Breast epithelium (tissue), 4 donors: Measurements from ENCODE around the gene CAPN2. TPM values are rescaled to one million over a fixed set of nuclear protein-coding genes. Genes with fewer than 3 reads are reported as not detected.

Experiments
- DNase-seq, 2 donors: peaks; one replicate each; pipeline ENCODE4 v3.0.0-alpha.2; 2019; ENCODE audit warnings: low spot score in 2 of 2
- H3K27ac ChIP-seq, 2 donors: fragments of 200-600 bp; sonication (generic) in 1 of 2; one replicate each; pipeline ENCODE4 v1.5.1; 2016 to 2019; ENCODE audit warnings: mild to moderate bottlenecking in 1 of 2
- H3K27me3 ChIP-seq, 2 donors: fragments of 200-600 bp; sonication (generic) in 1 of 2; one replicate each; pipeline versions ENCODE4 v1.5.1 to v1.6.0; 2017 to 2019; ENCODE audit warnings: control low read depth in 1 of 2, mild to moderate bottlenecking in 1 of 2
- H3K36me3 ChIP-seq: fragments of 200-600 bp; one replicate; pipeline ENCODE4 v1.5.1; 2019
- H3K4me1 ChIP-seq, 2 donors: fragments of 200-600 bp; sonication (generic); one replicate each; pipeline ENCODE4 v1.5.1; 2016 to 2019; ENCODE audit warnings: control low read depth in 1 of 2
- H3K4me3 ChIP-seq, 3 donors: fragments of 200-600 bp; sonication (generic); 1 replicate in 2 of 3; 2 replicates in 1 of 3; pipeline ENCODE4 v1.5.1; 2016 to 2019; ENCODE audit warnings: mild to moderate bottlenecking in 3 of 3, moderate library complexity in 2 of 3
- H3K9me3 ChIP-seq, 2 donors: fragments of 200-600 bp; sonication (generic) in 1 of 2; one replicate each; pipeline ENCODE4 v1.5.1; 2016 to 2019; ENCODE audit warnings: control low read depth in 1 of 2
- POLR2A ChIP-seq: fragments of 450-650 bp; IDR thresholded peaks from one replicate; pipeline ENCODE4 v1.6.1; 2016; ENCODE audit warnings: antibody characterized with exemption, mild to moderate bottlenecking, moderate library complexity
- POLR2AphosphoS5 ChIP-seq, 3 donors: sonication (generic); formaldehyde crosslinking; IDR thresholded peaks; one replicate each; pipeline ENCODE4 v1.6.1; 2017; ENCODE audit warnings: antibody characterized with exemption in 3 of 3
- intact Hi-C: fragments of 100-400 bp; cut with DNase I; formaldehyde crosslinking; loops from one replicate; pipeline ENCODE4 v1.15.1; 2023; ENCODE audit warnings: low total_unique reads
- total RNA-seq, 3 donors: library from RNA; depleted of rRNA; stranded (reverse); fragments of >200 nt; gene quantifications; one replicate each; pipeline ENCODE4 v1.1.0, GENCODE V29; 2016
- TF ChIP-seq, protein P1 (sequence below), 3 donors: fragments of 450-650 bp; IDR thresholded peaks; one replicate each; pipeline ENCODE4 v1.5.1; 2016 to 2017; ENCODE audit warnings: antibody characterized with exemption in 3 of 3, mild to moderate bottlenecking in 3 of 3, moderate library complexity in 3 of 3

Gene CAPN2
- total RNA-seq, 3 donors from 2014 or later: 162 to 192 (median 164) TPM

DNA sequence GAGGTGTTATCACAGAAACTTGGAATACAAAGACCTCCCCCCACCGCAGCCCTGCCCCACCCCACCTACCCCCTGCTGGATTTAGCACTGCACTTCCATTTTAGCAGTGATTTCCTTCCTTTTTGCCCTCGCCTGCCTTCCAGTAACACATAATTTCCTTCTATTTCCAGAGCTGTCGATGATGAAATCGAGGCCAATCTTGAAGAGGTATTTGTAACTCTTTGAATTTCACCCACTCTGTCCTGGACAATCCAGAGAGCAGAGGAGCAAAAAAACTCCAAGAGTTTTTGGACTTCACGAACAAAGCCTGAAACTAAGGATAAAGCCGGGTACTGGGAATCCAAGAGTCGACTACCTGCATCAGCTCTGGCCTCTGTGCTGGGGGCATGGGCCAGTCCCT lies 49.1 kb downstream of the CAPN2 start:
- intact Hi-C loops: no loop called here
- no peak for DNase-seq
- no peak overlapping the region for H3K27ac ChIP-seq
- H3K9me3 ChIP-seq: no peaks in the 10 kb centered on the region
- no peaks in the 10 kb centered on the region for H3K27me3 ChIP-seq
- H3K4me1 ChIP-seq: no peaks in the 10 kb centered on the region
- no peak for TF ChIP-seq POLR2A
- TF ChIP-seq POLR2AphosphoS5 (IDR thresholded peaks at IDR 0.05): no peak
- TF ChIP-seq, protein P1, sequence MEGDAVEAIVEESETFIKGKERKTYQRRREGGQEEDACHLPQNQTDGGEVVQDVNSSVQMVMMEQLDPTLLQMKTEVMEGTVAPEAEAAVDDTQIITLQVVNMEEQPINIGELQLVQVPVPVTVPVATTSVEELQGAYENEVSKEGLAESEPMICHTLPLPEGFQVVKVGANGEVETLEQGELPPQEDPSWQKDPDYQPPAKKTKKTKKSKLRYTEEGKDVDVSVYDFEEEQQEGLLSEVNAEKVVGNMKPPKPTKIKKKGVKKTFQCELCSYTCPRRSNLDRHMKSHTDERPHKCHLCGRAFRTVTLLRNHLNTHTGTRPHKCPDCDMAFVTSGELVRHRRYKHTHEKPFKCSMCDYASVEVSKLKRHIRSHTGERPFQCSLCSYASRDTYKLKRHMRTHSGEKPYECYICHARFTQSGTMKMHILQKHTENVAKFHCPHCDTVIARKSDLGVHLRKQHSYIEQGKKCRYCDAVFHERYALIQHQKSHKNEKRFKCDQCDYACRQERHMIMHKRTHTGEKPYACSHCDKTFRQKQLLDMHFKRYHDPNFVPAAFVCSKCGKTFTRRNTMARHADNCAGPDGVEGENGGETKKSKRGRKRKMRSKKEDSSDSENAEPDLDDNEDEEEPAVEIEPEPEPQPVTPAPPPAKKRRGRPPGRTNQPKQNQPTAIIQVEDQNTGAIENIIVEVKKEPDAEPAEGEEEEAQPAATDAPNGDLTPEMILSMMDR (IDR thresholded peaks at IDR 0.05): no peak
- H3K36me3 ChIP-seq: peaks cover 5% of the 10 kb centered on the region
- H3K4me3 ChIP-seq: no peak overlapping the region

DNA sequence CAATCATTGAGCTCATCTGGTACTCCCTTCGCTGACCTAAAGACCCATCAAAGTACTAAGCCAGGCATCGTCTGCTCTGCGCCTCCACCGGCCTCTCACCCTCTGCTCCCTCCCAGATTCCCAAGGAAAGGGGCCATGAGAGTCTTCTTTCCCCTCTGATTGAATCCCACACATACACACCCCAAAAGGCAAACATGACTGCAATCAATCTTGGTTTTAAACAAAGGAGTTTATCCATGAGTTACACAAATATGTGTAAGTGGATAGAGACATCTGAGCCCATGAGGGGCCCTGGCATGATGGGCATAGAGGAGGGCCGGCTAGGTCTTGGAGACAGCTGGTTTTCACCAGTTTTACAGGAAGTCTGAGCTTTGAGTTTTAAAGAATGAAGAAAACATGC lies 50.9 kb downstream of the CAPN2 start:
- H3K4me1 ChIP-seq: no peaks in the 10 kb centered on the region
- H3K9me3 ChIP-seq: no peaks in the 10 kb centered on the region
- intact Hi-C loops: no loop called here
- H3K27me3 ChIP-seq: no peaks in the 10 kb centered on the region
- peaks cover 5% of the 10 kb centered on the region for H3K36me3 ChIP-seq
- TF ChIP-seq POLR2A (no peak), POLR2AphosphoS5 (IDR thresholded peaks at IDR 0.05) (no peak)
- TF ChIP-seq, protein P1 (IDR thresholded peaks at IDR 0.05): no peak
- H3K4me3 ChIP-seq: no peak overlapping the region
- no peak overlapping the region for H3K27ac ChIP-seq
- DNase-seq: no peak

DNA sequence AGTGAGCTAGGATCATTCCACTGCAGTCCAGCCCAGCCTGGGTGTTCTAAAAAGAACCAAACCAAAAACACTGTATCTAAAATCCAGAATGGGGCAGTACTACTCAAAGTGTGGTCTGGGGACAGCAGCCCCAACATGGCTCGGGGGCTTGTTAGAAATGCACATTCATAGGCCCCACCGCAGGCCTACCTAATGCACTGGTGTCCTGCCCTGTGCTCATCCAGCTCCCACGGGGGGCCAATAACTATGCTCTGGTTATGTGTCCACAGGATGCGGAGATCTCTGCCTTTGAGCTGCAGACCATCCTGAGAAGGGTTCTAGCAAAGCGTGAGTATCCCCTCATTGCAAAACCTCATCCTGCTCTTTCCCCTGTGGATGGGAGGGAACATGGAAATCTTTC lies 51.5 kb downstream of the CAPN2 start:
- intact Hi-C loops: no loop called here
- Histone ChIP-seq H3K36me3 (peaks cover 5% of the 10 kb centered on the region), H3K4me3 (no peak overlapping the region), H3K27ac (no peak overlapping the region), H3K27me3 (no peaks in the 10 kb centered on the region), H3K9me3 (no peaks in the 10 kb centered on the region), H3K4me1 (no peaks in the 10 kb centered on the region)
- TF ChIP-seq POLR2A (no peak), POLR2AphosphoS5 (IDR thresholded peaks at IDR 0.05) (no peak)
- TF ChIP-seq, protein P1 (IDR thresholded peaks at IDR 0.05): no peak
- no peak for DNase-seq

DNA sequence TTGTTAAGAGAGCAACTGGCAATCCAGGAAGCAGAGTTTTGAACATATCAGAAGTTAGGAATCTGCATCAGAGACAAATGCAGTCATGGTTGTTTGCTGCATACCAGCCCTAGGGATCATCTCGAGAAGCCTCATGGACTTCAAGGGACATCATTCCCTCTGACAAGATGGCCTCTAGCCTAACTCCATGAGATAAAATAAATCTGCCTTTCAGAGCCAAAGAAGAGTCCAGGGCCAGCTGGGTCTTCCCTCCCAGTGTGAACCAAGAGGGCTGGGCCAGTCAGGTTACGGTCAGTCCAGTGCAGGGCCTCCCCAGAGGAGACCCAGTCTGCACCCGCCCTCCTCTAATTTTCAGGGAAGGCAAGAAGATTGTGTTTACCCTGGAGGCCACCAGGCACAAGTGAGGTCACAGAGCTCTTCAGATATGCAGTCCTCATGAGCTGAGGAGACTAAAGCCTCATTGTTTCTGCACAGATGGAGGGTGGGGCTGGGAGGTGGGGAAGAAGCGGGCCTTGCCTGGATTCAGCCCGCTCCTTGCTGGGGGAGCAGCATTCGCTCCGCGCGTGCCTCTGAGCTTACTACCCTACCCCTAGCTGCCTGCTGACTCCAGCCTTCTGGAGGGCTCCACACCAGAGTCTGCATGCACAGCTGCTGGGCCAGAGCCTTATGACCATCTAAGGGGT lies 52.8 kb downstream of the CAPN2 start:
- DNase-seq: no peak
- Histone ChIP-seq H3K9me3 (no peaks in the 10 kb centered on the region), H3K36me3 (peaks cover 5% of the 10 kb centered on the region), H3K4me3 (no peak overlapping the region), H3K27me3 (no peaks in the 10 kb centered on the region), H3K27ac (no peak overlapping the region), H3K4me1 (no peaks in the 10 kb centered on the region)
- no peak for TF ChIP-seq POLR2A
- TF ChIP-seq, protein P1 (IDR thresholded peaks at IDR 0.05): no peak
- TF ChIP-seq POLR2AphosphoS5 (IDR thresholded peaks at IDR 0.05): no peak
- intact Hi-C loops: no loop called here

DNA sequence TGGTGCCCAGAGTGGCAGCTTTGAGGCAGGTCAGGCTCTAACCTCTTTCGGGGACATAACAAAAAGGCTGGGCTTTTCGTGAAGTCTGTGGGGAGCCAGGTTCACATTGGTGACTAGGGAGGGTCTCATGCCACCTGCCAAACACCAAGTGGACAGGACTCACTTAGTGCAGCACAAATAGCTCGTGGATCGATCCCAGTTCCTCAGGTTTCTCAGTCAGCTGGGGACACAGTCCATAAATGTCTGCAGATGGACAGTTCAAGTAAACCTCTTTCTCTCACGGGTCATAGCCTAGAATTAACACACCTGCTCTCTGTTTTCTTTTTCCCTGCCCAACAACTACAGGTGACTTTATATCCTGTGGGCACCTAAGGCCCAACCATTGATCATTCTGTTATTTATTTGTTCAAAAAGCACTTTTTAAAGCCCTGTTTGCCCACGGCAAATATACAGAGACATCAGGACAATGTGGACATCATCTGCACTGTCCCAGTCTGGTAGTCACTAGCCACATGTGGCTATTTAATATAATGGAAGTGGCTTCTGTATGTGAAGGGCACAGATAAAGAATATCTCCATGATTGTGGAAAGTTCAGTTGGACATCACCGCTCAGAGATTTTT lies 53.5 kb downstream of the CAPN2 start:
- Histone ChIP-seq H3K27ac (no peak overlapping the region), H3K36me3 (peaks cover 5% of the 10 kb centered on the region), H3K9me3 (no peaks in the 10 kb centered on the region), H3K4me3 (no peak overlapping the region), H3K27me3 (no peaks in the 10 kb centered on the region), H3K4me1 (no peaks in the 10 kb centered on the region)
- intact Hi-C loops: no loop called here
- TF ChIP-seq POLR2A (no peak), POLR2AphosphoS5 (IDR thresholded peaks at IDR 0.05) (no peak)
- TF ChIP-seq, protein P1 (IDR thresholded peaks at IDR 0.05): no peak
- DNase-seq: no peak
